Loucy (cell line): ENCODE data around the gene NOSIP.

ENCODE experiments used
- CTCF ChIP-seq: fragments of 200-600 bp; sonication (generic); conservative IDR thresholded peaks from 2 replicates; pipeline ENCODE4 v1.5.1; 2014; ENCODE audit warnings: mild to moderate bottlenecking, antibody characterized with exemption, low read length
- EZH2phosphoT487 ChIP-seq: fragments of 200-600 bp; IDR thresholded peaks from 2 replicates; pipeline ENCODE4 v1.6.1; 2018; ENCODE audit warnings: antibody characterized with exemption, mild to moderate bottlenecking, moderate library complexity, borderline replicate concordance

- no peak for TF ChIP-seq EZH2phosphoT487
- TF ChIP-seq CTCF, result no peak
Measured at GRCh38 chr19:49624967-49625910, 44.9 kb upstream of the NOSIP start.
